Left ventricle myocardium inferior (tissue), 1 donor: ENCODE measurements around the gene IGFN1. TPM values are rescaled to one million over a fixed set of nuclear protein-coding genes. Genes with fewer than 3 reads are reported as not detected.
A peak's percentile ranks its signal among the peaks of the same experiment; 100 is the strongest.
"Not testable (repeated sequence)": the region's sequence is repeated elsewhere in the genome, so short reads cannot be mapped to it uniquely, and the experiment has no call there.

Source experiments
- DNase-seq: peaks from one replicate; pipeline ENCODE4 v3.0.0-alpha.2; 2020
- H3K27ac ChIP-seq: fragments of 200-600 bp; replicated peaks from 2 replicates; pipeline ENCODE4 v1.8.0; 2021
- H3K27me3 ChIP-seq: fragments of 200-600 bp; 2 replicates; pipeline ENCODE4 v1.8.0; 2021; ENCODE audit warnings: low read depth
- H3K36me3 ChIP-seq: fragments of 200-600 bp; 2 replicates; pipeline ENCODE4 v1.8.0; 2021
- H3K4me1 ChIP-seq: fragments of 200-600 bp; 2 replicates; pipeline ENCODE4 v1.8.0; 2021
- H3K4me3 ChIP-seq: fragments of 200-600 bp; 2 replicates; pipeline ENCODE4 v1.8.0; 2021; ENCODE audit warnings: mild to moderate bottlenecking, moderate library complexity
- H3K9me3 ChIP-seq: fragments of 200-600 bp; replicated peaks from 2 replicates; pipeline ENCODE4 v1.8.0; 2021
- intact Hi-C: fragments of 100-400 bp; cut with micrococcal nuclease; formaldehyde crosslinking; loops from one replicate; pipeline ENCODE4 v1.11.0; 2022
- total RNA-seq: library from RNA; stranded (reverse); fragmentation: NEBNext Ultra II Directional; extraction: Animal tissue kit (Norgen Biotek cat#: 25700); gene quantifications from one replicate; pipeline ENCODE4 v1.2.1, GENCODE V29; 2021
- TF ChIP-seq, protein P1 (sequence below): fragments of 200-600 bp; IDR thresholded peaks from 2 replicates; pipeline ENCODE4 v1.8.0; 2021; ENCODE audit warnings: antibody characterized with exemption, mild to moderate bottlenecking, borderline replicate concordance
- donor health status: DM: no; HTN: yes; CAD: no; lungs with severe emphysema.

The IGFN1 gene
- total RNA-seq, 1 donor from 2014 or later: not detected

- no peak overlapping the region for H3K4me3 ChIP-seq
- H3K9me3 ChIP-seq: no peaks in the 10 kb centered on the region
- no peaks in the 10 kb centered on the region for H3K36me3 ChIP-seq
- peaks cover 8% of the 10 kb centered on the region for H3K27me3 ChIP-seq
- no peak for DNase-seq
- TF ChIP-seq, protein P1, sequence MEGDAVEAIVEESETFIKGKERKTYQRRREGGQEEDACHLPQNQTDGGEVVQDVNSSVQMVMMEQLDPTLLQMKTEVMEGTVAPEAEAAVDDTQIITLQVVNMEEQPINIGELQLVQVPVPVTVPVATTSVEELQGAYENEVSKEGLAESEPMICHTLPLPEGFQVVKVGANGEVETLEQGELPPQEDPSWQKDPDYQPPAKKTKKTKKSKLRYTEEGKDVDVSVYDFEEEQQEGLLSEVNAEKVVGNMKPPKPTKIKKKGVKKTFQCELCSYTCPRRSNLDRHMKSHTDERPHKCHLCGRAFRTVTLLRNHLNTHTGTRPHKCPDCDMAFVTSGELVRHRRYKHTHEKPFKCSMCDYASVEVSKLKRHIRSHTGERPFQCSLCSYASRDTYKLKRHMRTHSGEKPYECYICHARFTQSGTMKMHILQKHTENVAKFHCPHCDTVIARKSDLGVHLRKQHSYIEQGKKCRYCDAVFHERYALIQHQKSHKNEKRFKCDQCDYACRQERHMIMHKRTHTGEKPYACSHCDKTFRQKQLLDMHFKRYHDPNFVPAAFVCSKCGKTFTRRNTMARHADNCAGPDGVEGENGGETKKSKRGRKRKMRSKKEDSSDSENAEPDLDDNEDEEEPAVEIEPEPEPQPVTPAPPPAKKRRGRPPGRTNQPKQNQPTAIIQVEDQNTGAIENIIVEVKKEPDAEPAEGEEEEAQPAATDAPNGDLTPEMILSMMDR: no peak
- H3K4me1 ChIP-seq: no peaks in the 10 kb centered on the region
- no peak overlapping the region for H3K27ac ChIP-seq
- intact Hi-C loops: loop anchor here (10.0 kb wide), 1 partner anchor 91 kb away; no protein-coding TSS in a partner anchor
Observed at GRCh38 chr1:201253411-201253810, 62.8 kb downstream of the IGFN1 start.

GRCh38 chr1:201253906-201254624 lies 63.4 kb downstream of the IGFN1 start:
- DNase-seq: no peak
- peaks cover 15% of the 10 kb centered on the region for H3K27me3 ChIP-seq

DNA sequence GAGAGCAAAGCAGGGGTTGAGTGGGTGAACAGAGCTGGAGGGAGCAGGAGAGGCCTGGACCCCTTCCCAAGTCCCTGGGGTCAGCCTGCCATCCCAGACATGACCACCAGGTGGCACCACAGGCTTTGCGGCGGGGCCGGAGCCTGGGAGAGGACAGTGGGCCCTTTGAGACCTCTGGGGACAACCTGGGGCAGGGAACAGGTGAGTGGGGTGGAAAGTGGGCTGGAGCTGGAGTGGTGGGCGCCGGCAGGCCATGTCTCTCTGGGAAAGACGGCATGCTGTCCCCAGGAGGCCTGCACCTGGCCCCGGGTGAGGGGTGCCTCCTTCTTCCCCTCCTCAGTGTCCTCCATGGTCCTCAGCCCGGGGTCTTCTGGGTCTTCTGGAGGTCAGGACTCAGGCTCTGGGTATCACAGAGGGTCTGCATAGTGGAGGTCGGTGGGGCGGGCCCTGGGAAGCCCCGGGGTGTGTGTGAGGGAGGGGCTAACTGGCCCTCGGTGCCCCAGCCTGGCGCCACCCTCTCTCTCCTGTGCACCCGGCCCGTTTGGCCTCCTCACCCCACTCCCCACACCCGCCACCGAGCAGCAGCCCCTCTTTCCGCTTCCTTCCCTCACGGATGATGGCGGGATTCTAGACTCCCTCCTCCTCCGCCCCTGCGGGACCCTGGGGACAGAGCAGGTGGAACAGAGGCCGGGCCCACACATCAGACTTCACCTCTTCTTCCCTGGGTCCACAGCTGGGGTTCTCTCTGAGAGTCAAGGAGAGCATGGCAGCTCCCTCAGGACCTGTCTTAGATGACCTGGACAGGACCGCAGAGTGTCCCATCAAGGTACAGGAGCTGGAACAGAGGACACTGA lies 64.2 kb downstream of the IGFN1 start:
- DNase-seq: peak; percentile 56
- Histone ChIP-seq H3K36me3 (no peaks in the 10 kb centered on the region), H3K9me3 (no peaks in the 10 kb centered on the region), H3K27ac (no peak overlapping the region), H3K4me1 (peaks cover 6% of the 10 kb centered on the region), H3K27me3 (peaks cover 23% of the 10 kb centered on the region), H3K4me3 (no peak overlapping the region)
- intact Hi-C loops: loop anchor here (5.0 to 10.0 kb wide), 2 partner anchors 90 to 107 kb away; no protein-coding TSS in a partner anchor
- TF ChIP-seq, protein P1: peak; percentile 97

More at GRCh38 chr1:201253906-201254624, 63.4 kb downstream of the IGFN1 start:
- intact Hi-C loops: loop anchor here (10.0 kb wide), 1 partner anchor 91 kb away; no protein-coding TSS in a partner anchor
- H3K27ac ChIP-seq: no peak overlapping the region
- H3K36me3 ChIP-seq: no peaks in the 10 kb centered on the region
- H3K4me3 ChIP-seq: no peak overlapping the region
- TF ChIP-seq, protein P1: no peak
- H3K9me3 ChIP-seq: no peaks in the 10 kb centered on the region
- H3K4me1 ChIP-seq: no peaks in the 10 kb centered on the region

GRCh38 chr1:201255479-201256362 lies 65.1 kb downstream of the IGFN1 start:
- no peak for DNase-seq
- intact Hi-C loops: loop anchor here (5.0 to 10.0 kb wide), 2 partner anchors 89 to 107 kb away; no protein-coding TSS in a partner anchor

DNA sequence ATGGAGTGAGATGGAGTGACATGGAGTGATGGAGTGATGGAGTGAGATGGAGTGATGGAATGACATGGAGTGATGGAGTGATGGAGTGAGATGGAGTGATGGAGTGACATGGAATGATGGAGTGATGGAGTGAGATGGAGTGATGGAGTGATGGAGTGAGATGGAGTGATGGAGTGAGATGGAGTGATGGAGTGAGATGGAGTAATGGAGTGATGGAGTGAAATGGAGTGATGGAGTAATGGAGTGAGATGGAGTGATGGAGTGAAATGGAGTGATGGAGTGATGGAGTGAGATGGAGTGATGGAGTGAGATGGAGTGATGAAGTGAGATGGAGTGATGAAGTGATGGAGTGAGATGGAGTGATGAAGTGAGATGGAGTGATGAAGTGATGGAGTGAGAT lies 67.5 kb downstream of the IGFN1 start:
- not testable (repeated sequence) for H3K4me3 ChIP-seq, H3K9me3 ChIP-seq, H3K36me3 ChIP-seq, DNase-seq, H3K27ac ChIP-seq
- intact Hi-C loops: loop anchor here (5.0 to 10.0 kb wide), 2 partner anchors 87 to 104 kb away; no protein-coding TSS in a partner anchor
- H3K4me1 ChIP-seq: peaks cover 13% of the 10 kb centered on the region
- peaks cover 40% of the 10 kb centered on the region for H3K27me3 ChIP-seq

More at GRCh38 chr1:201255479-201256362, 65.1 kb downstream of the IGFN1 start:
- H3K4me1 ChIP-seq: peaks cover 13% of the 10 kb centered on the region
- no peak overlapping the region for H3K4me3 ChIP-seq
- no peaks in the 10 kb centered on the region for H3K9me3 ChIP-seq
- H3K27me3 ChIP-seq: peaks cover 28% of the 10 kb centered on the region
- H3K27ac ChIP-seq: no peak overlapping the region
- TF ChIP-seq, protein P1: no peak
- H3K36me3 ChIP-seq: no peaks in the 10 kb centered on the region
